ENCODE data around the gene GLMP.

Gene GLMP

DNA sequence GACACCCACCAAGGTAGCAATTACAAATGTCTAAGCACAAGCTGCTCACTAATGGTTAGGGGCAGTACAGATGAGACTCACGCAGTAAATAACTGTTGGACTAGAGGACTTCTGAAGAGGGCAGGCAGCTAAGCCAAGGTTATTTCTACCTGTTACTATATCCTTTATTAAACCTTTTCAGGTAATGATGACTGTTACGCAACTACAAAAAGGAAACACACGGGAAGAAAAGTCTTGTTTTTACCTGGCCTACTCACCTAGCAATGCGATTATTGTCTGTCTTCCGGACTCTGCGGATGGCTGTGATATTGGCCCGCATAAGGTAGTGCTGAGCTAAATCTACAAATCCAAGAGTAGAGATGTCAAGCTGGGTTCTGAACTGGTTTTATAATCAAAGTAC, 21.4 kb upstream of the GLMP start:
- no peak overlapping the region for H3K4me3 ChIP-seq (ENCODE audit: low read depth, low read length)
- H3K27me3 ChIP-seq (ENCODE audit: control insufficient read depth, insufficient read depth, low read length), result no peaks in the 10 kb centered on the region
- H3K4me1 ChIP-seq (ENCODE audit: control insufficient read depth, insufficient read depth, low read length), result no peaks in the 10 kb centered on the region
- no peaks in the 10 kb centered on the region for H3K9me3 ChIP-seq (ENCODE audit: control insufficient read depth, insufficient read depth, low read length)
- H3K36me3 ChIP-seq (ENCODE audit: control insufficient read depth, insufficient read depth, low read length), result peaks cover 76% of the 10 kb centered on the region
- no peak overlapping the region for H3K9ac ChIP-seq (ENCODE audit: low read depth, low read length)

DNA sequence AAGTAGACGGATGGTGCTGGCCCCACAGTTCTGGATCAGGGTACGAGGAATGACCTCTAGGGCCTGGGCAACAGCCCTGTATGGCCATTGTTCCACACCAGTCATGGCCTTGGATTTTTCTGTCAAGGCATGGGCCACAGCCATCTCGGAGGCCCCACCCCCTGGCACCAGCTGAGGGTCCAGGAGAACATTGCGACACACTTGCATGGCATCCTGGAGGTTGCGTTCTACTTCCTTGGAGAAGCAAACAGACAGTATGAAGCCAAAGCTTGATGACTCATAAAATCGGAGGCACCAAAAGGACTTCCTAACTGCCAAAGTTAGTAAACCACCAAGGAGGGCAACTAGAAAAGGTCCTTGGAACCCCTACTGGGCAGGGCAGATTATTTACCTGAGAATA, 15.5 kb upstream of the GLMP start:
- H3K9ac ChIP-seq (ENCODE audit: low read depth, low read length), result no peak overlapping the region
- H3K4me1 ChIP-seq (ENCODE audit: control insufficient read depth, insufficient read depth, low read length), result no peaks in the 10 kb centered on the region
- no peak overlapping the region for H3K4me3 ChIP-seq (ENCODE audit: low read depth, low read length)
- no peaks in the 10 kb centered on the region for H3K9me3 ChIP-seq (ENCODE audit: control insufficient read depth, insufficient read depth, low read length)
- no peaks in the 10 kb centered on the region for H3K27me3 ChIP-seq (ENCODE audit: control insufficient read depth, insufficient read depth, low read length)
- peaks cover 62% of the 10 kb centered on the region for H3K36me3 ChIP-seq (ENCODE audit: control insufficient read depth, insufficient read depth, low read length)

GRCh38 chr1:156308078-156308477, 12.6 kb upstream of the GLMP start:
- H3K4me1 ChIP-seq (ENCODE audit: control insufficient read depth, insufficient read depth, low read length), result no peaks in the 10 kb centered on the region
- peaks cover 45% of the 10 kb centered on the region for H3K36me3 ChIP-seq (ENCODE audit: control insufficient read depth, insufficient read depth, low read length)
- no peaks in the 10 kb centered on the region for H3K27me3 ChIP-seq (ENCODE audit: control insufficient read depth, insufficient read depth, low read length)
- H3K4me3 ChIP-seq (ENCODE audit: low read depth, low read length), result no peak overlapping the region
- H3K9me3 ChIP-seq (ENCODE audit: control insufficient read depth, insufficient read depth, low read length), result no peaks in the 10 kb centered on the region
- no peak overlapping the region for H3K9ac ChIP-seq (ENCODE audit: low read depth, low read length)

DNA sequence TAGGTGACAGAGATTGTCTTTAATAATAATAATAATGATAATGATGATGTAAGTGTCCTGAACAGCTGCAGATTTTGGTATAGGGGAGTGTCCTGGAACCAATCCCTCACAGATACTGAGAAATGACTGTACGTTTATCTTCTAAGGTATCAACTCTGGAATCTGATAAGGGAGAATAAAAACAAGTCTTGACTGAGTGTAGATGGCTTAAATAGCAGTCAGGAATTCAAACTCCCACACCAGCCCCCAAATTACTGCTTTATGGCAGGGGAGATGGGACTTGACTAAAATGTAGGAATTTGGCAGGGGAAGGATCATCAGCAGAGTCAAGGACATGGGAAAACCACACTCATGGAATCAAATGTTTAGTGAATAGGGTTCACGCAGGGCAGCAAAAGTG, 9.7 kb upstream of the GLMP start:
- H3K4me1 ChIP-seq (ENCODE audit: control insufficient read depth, insufficient read depth, low read length), result no peaks in the 10 kb centered on the region
- peaks cover 28% of the 10 kb centered on the region for H3K36me3 ChIP-seq (ENCODE audit: control insufficient read depth, insufficient read depth, low read length)
- no peaks in the 10 kb centered on the region for H3K9me3 ChIP-seq (ENCODE audit: control insufficient read depth, insufficient read depth, low read length)
- H3K27me3 ChIP-seq (ENCODE audit: control insufficient read depth, insufficient read depth, low read length), result no peaks in the 10 kb centered on the region
- no peak overlapping the region for H3K4me3 ChIP-seq (ENCODE audit: low read depth, low read length)
- H3K9ac ChIP-seq (ENCODE audit: low read depth, low read length), result no peak overlapping the region

- Histone ChIP-seq H3K4me3 (ENCODE audit: low read depth, low read length) (no peak overlapping the region), H3K4me1 (ENCODE audit: control insufficient read depth, insufficient read depth, low read length) (no peaks in the 10 kb centered on the region), H3K9ac (ENCODE audit: low read depth, low read length) (no peak overlapping the region), H3K9me3 (ENCODE audit: control insufficient read depth, insufficient read depth, low read length) (no peaks in the 10 kb centered on the region), H3K27me3 (ENCODE audit: control insufficient read depth, insufficient read depth, low read length) (no peaks in the 10 kb centered on the region), H3K36me3 (ENCODE audit: control insufficient read depth, insufficient read depth, low read length) (peaks cover 9% of the 10 kb centered on the region)
Observed at GRCh38 chr1:156303241-156303640, 7.8 kb upstream of the GLMP start.

GRCh38 chr1:156298852-156299357, 3.4 kb upstream of the GLMP start, which contains the start of gene VHLL:
VHLL (minus strand) TSS chr1:156299307; CDS start chr1:156299189, 118 bp downstream.
- Histone ChIP-seq H3K4me3 (ENCODE audit: low read depth, low read length) (no peak within 1 kb of the TSS), H3K4me1 (ENCODE audit: control insufficient read depth, insufficient read depth, low read length) (no peaks in the 10 kb centered on the region), H3K36me3 (ENCODE audit: control insufficient read depth, insufficient read depth, low read length) (peaks cover 1% of the 10 kb centered on the region), H3K9ac (ENCODE audit: low read depth, low read length) (no peak within 1 kb of the TSS), H3K9me3 (ENCODE audit: control insufficient read depth, insufficient read depth, low read length) (no peaks in the 10 kb centered on the region), H3K27me3 (ENCODE audit: control insufficient read depth, insufficient read depth, low read length) (no peaks in the 10 kb centered on the region)

GRCh38 chr1:156293895-156294294, 1.6 kb downstream of the GLMP start:
- H3K9me3 ChIP-seq (ENCODE audit: control insufficient read depth, insufficient read depth, low read length), result no peaks in the 10 kb centered on the region

GRCh38 chr1:156293098-156293434, 2.4 kb downstream of the GLMP start:
- Histone ChIP-seq H3K4me3 (ENCODE audit: low read depth, low read length) (no peak overlapping the region), H3K36me3 (ENCODE audit: control insufficient read depth, insufficient read depth, low read length) (peaks cover 8% of the 10 kb centered on the region), H3K27me3 (ENCODE audit: control insufficient read depth, insufficient read depth, low read length) (no peaks in the 10 kb centered on the region)

More at GRCh38 chr1:156293895-156294294, 1.6 kb downstream of the GLMP start:
- Histone ChIP-seq H3K4me1 (ENCODE audit: control insufficient read depth, insufficient read depth, low read length) (no peaks in the 10 kb centered on the region), H3K9ac (ENCODE audit: low read depth, low read length) (no peak overlapping the region), H3K36me3 (ENCODE audit: control insufficient read depth, insufficient read depth, low read length) (peaks cover 8% of the 10 kb centered on the region), H3K27me3 (ENCODE audit: control insufficient read depth, insufficient read depth, low read length) (no peaks in the 10 kb centered on the region), H3K4me3 (ENCODE audit: low read depth, low read length) (no peak overlapping the region)

GRCh38 chr1:156291226-156292061, 4.0 kb downstream of the GLMP start:
- Histone ChIP-seq H3K4me3 (ENCODE audit: low read depth, low read length) (peak overlapping the region; percentile 92), H3K4me1 (ENCODE audit: control insufficient read depth, insufficient read depth, low read length) (no peaks in the 10 kb centered on the region), H3K27me3 (ENCODE audit: control insufficient read depth, insufficient read depth, low read length) (no peaks in the 10 kb centered on the region), H3K9ac (ENCODE audit: low read depth, low read length) (peak overlapping the region; percentile 88), H3K36me3 (ENCODE audit: control insufficient read depth, insufficient read depth, low read length) (peaks cover 8% of the 10 kb centered on the region), H3K9me3 (ENCODE audit: control insufficient read depth, insufficient read depth, low read length) (no peaks in the 10 kb centered on the region)

More at GRCh38 chr1:156293098-156293434, 2.4 kb downstream of the GLMP start:
- no peaks in the 10 kb centered on the region for H3K9me3 ChIP-seq (ENCODE audit: control insufficient read depth, insufficient read depth, low read length)
- no peaks in the 10 kb centered on the region for H3K4me1 ChIP-seq (ENCODE audit: control insufficient read depth, insufficient read depth, low read length)
- no peak overlapping the region for H3K9ac ChIP-seq (ENCODE audit: low read depth, low read length)

DNA sequence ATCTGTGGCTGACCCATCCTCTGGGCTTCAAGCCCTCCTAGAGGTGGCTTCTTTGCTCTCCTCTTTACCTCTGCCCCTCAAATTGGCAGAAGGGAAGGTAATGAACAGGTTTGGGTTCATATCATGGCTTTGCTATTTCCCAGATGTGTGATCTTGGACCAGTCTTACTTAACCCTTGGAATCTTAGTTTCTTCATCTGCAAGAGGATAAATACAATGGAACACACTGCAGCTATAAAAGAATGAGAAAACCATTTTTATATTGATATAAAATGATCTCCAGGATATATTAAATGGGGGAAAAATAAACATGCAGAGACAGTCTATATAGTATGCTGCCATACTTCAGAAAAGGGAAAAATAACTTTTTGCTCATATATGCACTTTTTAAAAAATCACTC, 5.6 kb downstream of the GLMP start:
- Histone ChIP-seq H3K9ac (ENCODE audit: low read depth, low read length) (no peak overlapping the region), H3K36me3 (ENCODE audit: control insufficient read depth, insufficient read depth, low read length) (peaks cover 12% of the 10 kb centered on the region), H3K4me1 (ENCODE audit: control insufficient read depth, insufficient read depth, low read length) (no peaks in the 10 kb centered on the region), H3K4me3 (ENCODE audit: low read depth, low read length) (no peak overlapping the region), H3K27me3 (ENCODE audit: control insufficient read depth, insufficient read depth, low read length) (no peaks in the 10 kb centered on the region), H3K9me3 (ENCODE audit: control insufficient read depth, insufficient read depth, low read length) (no peaks in the 10 kb centered on the region)

DNA sequence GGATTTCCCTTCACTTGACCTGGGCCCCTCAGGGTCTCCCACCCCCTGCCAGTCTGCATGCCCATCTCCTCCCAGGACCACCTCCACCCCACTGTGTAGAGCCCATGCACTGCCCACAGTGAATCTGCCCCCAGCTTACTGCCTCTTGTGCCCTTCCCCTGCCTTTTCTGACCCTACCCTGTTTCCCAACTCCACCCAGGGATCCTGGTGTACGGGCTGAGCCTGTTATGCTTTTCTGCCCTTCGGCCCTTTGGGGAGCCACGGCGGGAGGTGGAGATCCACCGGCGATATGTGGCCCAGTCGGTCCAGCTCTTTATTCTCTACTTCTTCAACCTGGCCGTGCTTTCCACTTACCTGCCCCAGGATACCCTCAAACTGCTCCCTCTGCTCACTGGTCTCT, 9.4 kb downstream of the GLMP start:
- peaks cover 10% of the 10 kb centered on the region for H3K4me1 ChIP-seq (ENCODE audit: control insufficient read depth, insufficient read depth, low read length)
- H3K4me3 ChIP-seq (ENCODE audit: low read depth, low read length), result no peak overlapping the region
- peaks cover 6% of the 10 kb centered on the region for H3K36me3 ChIP-seq (ENCODE audit: control insufficient read depth, insufficient read depth, low read length)
- no peaks in the 10 kb centered on the region for H3K9me3 ChIP-seq (ENCODE audit: control insufficient read depth, insufficient read depth, low read length)
- no peak overlapping the region for H3K9ac ChIP-seq (ENCODE audit: low read depth, low read length)
- no peaks in the 10 kb centered on the region for H3K27me3 ChIP-seq (ENCODE audit: control insufficient read depth, insufficient read depth, low read length)

DNA sequence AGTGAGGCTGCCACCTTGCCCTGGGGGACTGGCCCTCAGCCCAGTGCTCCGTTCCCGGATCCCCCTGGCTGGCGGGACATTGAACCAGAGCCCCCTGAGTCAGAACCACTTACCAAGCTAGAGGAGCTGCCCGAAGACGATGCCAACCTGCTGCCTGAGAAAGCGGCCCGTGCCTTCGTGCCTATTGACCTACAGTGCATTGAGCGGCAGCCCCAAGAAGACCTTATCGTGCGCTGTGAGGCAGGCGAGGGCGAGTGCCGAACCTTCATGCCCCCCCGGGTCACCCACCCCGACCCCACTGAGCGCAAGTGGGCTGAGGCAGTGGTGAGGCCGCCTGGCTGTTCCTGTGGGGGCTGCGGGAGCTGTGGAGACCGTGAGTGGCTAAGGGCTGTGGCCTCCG, 10.0 kb downstream of the GLMP start:
- H3K9ac ChIP-seq (ENCODE audit: low read depth, low read length), result no peak overlapping the region
- no peaks in the 10 kb centered on the region for H3K9me3 ChIP-seq (ENCODE audit: control insufficient read depth, insufficient read depth, low read length)

More for the DNA sequence above, 10.0 kb downstream of the GLMP start:
- Histone ChIP-seq H3K27me3 (ENCODE audit: control insufficient read depth, insufficient read depth, low read length) (no peaks in the 10 kb centered on the region), H3K4me3 (ENCODE audit: low read depth, low read length) (no peak overlapping the region), H3K36me3 (ENCODE audit: control insufficient read depth, insufficient read depth, low read length) (peaks cover 6% of the 10 kb centered on the region), H3K4me1 (ENCODE audit: control insufficient read depth, insufficient read depth, low read length) (peaks cover 10% of the 10 kb centered on the region)

All from iPS-15b (cell line).